KOPT-K1 (cell line): ENCODE data around the gene SH3RF3.
"Not testable (repeated sequence)": the region's sequence is repeated elsewhere in the genome, so short reads cannot be mapped to it uniquely, and the experiment has no call there.

Experiments
- H3K27ac ChIP-seq: fragments of 200-600 bp; sonication (generic); 2 replicates; pipeline ENCODE4 v1.5.1; 2016; ENCODE audit warnings: antibody characterized with exemption, mild to moderate bottlenecking, low read depth, low read length; ENCODE audit not compliant: poor library complexity, severe bottlenecking
- H3K36me3 ChIP-seq: fragments of 200-600 bp; sonication (generic); 2 replicates; pipeline ENCODE4 v1.5.1; 2017; ENCODE audit warnings: antibody characterized with exemption, mild to moderate bottlenecking, low read length, moderate library complexity; ENCODE audit not compliant: insufficient read depth
- H3K9me3 ChIP-seq: fragments of 200-600 bp; sonication (generic); 2 replicates; pipeline ENCODE4 v1.5.1; 2017; ENCODE audit warnings: antibody characterized with exemption, low read length, mild to moderate bottlenecking; ENCODE audit not compliant: insufficient read depth, poor library complexity, severe bottlenecking

Gene SH3RF3

DNA sequence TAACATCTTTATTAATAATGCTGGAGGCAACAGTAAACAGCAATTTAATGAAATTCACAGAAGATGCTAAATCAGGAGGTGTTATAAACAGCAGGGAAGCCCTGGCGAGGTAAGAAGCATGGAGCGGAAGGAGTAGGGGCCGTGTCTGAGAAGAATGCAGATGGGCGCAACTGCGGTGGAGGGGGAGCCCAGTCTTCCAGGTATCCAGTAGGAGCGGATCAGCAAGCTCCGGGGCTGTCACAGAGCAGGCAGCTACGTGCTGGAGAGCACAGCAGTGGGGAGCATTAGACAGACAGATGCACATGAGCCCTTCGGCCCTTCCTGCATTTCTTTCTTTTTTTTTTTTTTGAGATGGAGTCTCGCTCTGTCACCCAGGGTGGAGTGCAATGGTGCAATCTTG is 82.3 kb downstream of the SH3RF3 start:
- no peaks in the 10 kb centered on the region for H3K36me3 ChIP-seq
- no peak overlapping the region for H3K27ac ChIP-seq
- no peaks in the 10 kb centered on the region for H3K9me3 ChIP-seq

GRCh38 chr2:109212836-109213563 is 84.0 kb downstream of the SH3RF3 start:
- Histone ChIP-seq H3K27ac (no peak overlapping the region), H3K9me3 (no peaks in the 10 kb centered on the region), H3K36me3 (no peaks in the 10 kb centered on the region)

DNA sequence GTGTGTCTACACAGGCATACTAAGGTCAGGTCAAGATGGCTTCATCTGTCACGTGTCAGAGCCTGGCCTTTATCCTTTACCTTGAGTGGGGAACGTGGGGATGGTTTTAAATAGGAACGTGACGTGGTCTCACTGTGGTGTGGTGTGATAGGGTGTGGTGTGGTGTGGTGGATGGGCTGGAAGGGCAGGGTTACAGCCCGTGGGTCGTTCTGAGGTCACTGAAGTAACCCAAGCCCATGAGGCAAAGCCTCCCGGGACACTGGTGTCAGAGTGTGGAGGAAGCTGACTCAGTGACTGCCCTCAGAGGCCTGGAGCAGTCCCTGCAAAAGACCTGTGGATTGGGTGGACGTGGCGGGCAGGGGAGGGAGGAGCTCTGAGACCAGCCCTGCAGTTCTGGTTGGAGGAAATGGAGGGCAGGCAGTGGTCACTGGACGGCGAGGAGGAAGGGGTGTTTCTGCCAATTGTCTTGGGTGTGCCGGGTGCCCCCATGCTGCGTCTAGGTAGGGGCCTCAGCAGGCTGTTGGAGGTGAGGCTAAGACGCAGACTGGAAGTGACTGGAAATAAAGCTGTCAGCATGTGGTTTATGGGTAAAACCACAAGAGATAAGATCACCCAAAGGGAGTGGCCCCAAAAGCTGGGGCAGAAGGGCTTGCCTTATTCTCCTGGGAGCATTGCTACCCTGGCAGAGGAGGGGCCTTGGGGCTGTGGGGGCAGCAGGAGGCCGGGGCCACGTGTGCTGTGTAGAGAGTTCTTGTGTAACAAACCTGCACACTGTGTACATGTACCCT is 84.8 kb downstream of the SH3RF3 start:
- Histone ChIP-seq H3K9me3 (no peaks in the 10 kb centered on the region), H3K36me3 (no peaks in the 10 kb centered on the region), H3K27ac (no peak overlapping the region)

DNA sequence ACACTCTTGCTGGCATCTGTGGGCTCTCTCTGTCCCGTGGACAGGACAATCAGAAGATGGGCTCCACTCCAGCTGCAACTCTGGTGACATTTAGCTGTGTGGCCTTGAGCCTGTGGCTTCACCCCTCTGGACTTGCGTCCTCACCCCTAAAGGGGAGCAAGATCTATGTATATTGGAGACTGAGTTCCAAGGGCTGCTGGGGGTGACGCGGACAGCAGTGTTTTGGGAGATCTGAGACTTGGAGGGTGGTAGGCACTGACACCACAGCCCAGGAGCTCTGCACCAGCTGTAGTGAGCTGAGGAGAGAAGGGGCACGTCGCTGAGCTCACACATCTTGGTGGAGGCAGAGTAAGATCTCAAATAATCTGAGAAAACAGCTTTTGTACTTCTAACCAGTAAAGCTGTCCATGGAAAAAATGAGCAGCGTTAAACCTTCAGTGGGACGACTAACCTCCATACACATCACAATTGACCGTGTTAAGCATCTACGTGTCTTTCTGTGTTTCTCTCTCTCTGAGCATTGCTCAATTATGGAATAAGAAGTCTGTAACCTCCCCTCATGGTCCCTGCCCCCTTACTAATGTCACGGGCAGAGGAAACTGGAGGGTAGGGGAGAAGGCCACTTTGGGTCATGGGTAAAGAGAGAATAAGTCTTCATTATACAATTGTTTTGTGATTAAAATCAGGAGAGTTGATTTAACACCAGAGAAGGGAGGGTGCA is 85.8 kb downstream of the SH3RF3 start:
- H3K27ac ChIP-seq: no peak overlapping the region
- no peaks in the 10 kb centered on the region for H3K9me3 ChIP-seq
- no peaks in the 10 kb centered on the region for H3K36me3 ChIP-seq

DNA sequence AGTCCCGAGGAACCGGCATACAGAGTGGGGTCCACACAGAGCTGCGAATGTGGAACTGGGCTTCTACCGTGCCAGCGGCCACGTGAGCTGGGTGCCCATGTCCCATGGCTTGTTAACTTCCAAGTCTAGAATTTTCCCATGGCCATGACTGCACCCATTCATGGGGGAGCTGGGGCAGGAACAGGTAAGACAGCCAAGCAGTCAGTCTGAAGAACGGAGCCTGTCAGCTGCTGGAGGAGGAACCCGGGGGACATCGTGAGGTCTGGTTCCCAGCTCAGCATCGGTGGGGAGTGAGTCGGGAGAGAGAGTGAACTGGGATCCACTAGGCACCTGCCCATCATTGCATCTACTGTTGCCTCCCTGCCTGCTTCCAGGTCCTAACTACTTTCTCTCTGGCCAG is 86.9 kb downstream of the SH3RF3 start:
- H3K36me3 ChIP-seq: no peaks in the 10 kb centered on the region
- H3K9me3 ChIP-seq: no peaks in the 10 kb centered on the region
- H3K27ac ChIP-seq: no peak overlapping the region

- H3K27ac ChIP-seq: no peak overlapping the region
- H3K36me3 ChIP-seq: no peaks in the 10 kb centered on the region
- H3K9me3 ChIP-seq: no peaks in the 10 kb centered on the region
These were observed 87.3 kb downstream of the SH3RF3 start for GRCh38 chr2:109216332-109216731.

DNA sequence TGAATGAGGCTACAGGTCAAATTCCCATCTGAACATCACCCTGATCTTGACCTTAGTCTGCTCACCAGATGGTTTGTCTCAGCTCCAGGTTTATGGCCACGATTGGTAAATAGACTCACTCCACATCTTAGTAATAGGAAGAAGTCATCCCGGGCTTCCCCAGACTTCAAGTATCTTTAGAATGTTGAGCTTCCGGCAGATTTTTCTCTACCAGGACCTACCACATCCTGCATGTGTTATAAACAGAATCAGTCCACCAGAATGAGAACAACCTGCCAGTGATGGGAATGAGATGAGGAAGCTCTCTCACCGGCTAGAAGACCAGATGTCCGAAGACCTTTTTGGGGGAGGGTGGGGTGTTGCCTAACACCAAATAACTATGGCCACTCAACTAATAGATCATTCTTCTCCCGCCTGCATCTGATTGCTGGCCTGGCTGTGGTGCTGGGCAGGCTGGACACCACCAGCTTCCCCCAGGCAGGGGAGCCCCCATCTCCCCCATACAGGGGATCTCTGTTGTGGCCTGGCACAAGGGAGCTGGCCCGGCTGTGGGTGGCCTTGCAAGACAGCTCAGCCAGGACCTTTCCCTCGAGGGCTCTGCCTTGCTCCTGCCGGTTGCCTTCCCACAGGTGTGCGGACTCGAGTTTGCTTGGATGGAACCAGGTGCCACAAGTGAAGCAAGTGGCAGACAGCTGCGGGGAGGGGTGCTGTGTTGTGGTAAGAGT is 88.5 kb downstream of the SH3RF3 start:
- H3K27ac ChIP-seq: no peak overlapping the region
- H3K36me3 ChIP-seq: no peaks in the 10 kb centered on the region
- H3K9me3 ChIP-seq: no peaks in the 10 kb centered on the region

- Histone ChIP-seq H3K36me3 (no peaks in the 10 kb centered on the region), H3K9me3 (no peaks in the 10 kb centered on the region), H3K27ac (no peak overlapping the region)
These were observed 89.2 kb downstream of the SH3RF3 start for GRCh38 chr2:109218087-109218791.

DNA sequence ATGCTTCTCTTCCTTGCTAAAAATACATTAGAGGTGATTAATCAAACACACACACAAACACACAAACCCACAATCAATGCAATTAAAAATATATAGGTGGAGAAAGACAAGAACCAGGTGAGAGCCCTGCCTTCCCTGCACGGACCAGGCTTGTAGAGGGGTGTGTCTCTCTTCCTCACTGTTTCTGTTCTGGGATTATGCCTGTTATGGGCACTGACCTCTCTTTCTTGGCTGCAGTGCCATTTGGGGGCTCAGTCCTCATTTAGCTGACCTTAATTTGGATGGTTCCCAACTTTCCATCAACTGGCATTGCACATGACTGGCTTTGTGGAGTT is 89.8 kb downstream of the SH3RF3 start:
- no peaks in the 10 kb centered on the region for H3K36me3 ChIP-seq
- no peak overlapping the region for H3K27ac ChIP-seq
- no peaks in the 10 kb centered on the region for H3K9me3 ChIP-seq

DNA sequence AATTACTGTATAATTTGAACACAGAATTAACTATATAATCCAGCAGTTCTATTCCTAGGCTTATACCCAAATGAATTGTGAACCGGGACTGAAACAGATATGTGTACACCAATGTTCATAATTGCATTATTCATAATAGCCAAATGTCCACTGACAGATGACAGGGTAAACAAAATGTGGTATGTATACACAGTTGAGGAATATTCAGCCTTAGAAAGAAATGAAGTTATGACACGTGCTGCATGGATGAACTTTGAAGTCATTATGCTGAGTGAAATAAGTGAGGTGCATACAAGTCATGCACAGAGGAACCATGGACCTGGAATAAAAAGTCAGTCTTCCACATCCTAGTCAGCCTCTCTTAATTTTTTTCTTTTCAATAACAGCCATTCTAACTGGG is 91.9 kb downstream of the SH3RF3 start:
- no peaks in the 10 kb centered on the region for H3K9me3 ChIP-seq
- no peak overlapping the region for H3K27ac ChIP-seq
- H3K36me3 ChIP-seq: no peaks in the 10 kb centered on the region

GRCh38 chr2:109221316-109221715 is 92.3 kb downstream of the SH3RF3 start:
- H3K9me3 ChIP-seq, H3K36me3 ChIP-seq, H3K27ac ChIP-seq: not testable (repeated sequence)

DNA sequence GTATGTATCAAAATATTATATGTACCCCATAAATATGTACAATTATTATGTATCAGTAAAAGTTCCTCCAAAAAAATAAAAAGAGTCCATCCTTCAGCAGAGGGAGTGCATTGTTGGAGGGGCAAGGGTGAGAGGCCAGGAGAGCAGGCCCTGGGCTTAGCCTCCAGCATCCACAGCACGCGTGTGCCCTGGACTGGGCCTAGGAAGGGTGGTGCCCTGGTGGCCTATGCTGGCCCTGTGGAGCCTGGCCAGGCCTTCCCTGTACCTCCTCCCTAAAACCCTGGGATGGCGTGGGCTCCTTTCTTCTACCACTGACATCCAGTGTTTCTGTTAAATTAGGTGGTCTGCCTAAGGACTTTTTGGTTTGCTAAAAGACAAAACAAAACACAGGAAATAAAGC is 93.4 kb downstream of the SH3RF3 start:
- Histone ChIP-seq H3K9me3 (no peaks in the 10 kb centered on the region), H3K36me3 (no peaks in the 10 kb centered on the region), H3K27ac (no peak overlapping the region)

- no peaks in the 10 kb centered on the region for H3K9me3 ChIP-seq
- H3K36me3 ChIP-seq: no peaks in the 10 kb centered on the region
- H3K27ac ChIP-seq: no peak overlapping the region
These were observed 93.9 kb downstream of the SH3RF3 start for GRCh38 chr2:109222825-109223471.

- no peak overlapping the region for H3K27ac ChIP-seq
- H3K9me3 ChIP-seq: no peaks in the 10 kb centered on the region
- no peaks in the 10 kb centered on the region for H3K36me3 ChIP-seq
These were observed 94.5 kb downstream of the SH3RF3 start for GRCh38 chr2:109223490-109223889.
